Natural killer cell (primary cell): Measurements from ENCODE around the gene AP2B1. TPM values are rescaled to one million over a fixed set of nuclear protein-coding genes. Genes with fewer than 3 reads are reported as not detected.

Experiments
- ATAC-seq, 3 donors: fragments of 150-1000 bp in 2 of 3; fragments of 200-7000 bp in 1 of 3; cut with Tn5 transposase; 1 replicate in 1 of 3; 2 replicates in 2 of 3; pipeline ENCODE4 v1.10.0; 2021; ENCODE audit warnings: mild to moderate bottlenecking in 2 of 3, moderate library complexity in 2 of 3
- DNase-seq, 2 donors: peaks; one replicate each; pipeline versions ENCODE4 v3.0.0 to v3.0.0-alpha.2; 2013 to 2021; ENCODE audit warnings: mixed read lengths in 1 of 2
- H3K27ac ChIP-seq: one replicate; pipeline ENCODE4 v1.5.1; 2013; ENCODE audit warnings: mild to moderate bottlenecking, low read length
- H3K27me3 ChIP-seq: one replicate; pipeline ENCODE4 v1.6.1; 2013; ENCODE audit warnings: low read length; ENCODE audit not compliant: control insufficient read depth, insufficient read depth
- H3K36me3 ChIP-seq: one replicate; pipeline ENCODE4 v1.6.1; 2013; ENCODE audit warnings: low read length; ENCODE audit not compliant: control insufficient read depth, insufficient read depth
- H3K4me1 ChIP-seq: one replicate; pipeline ENCODE4 v1.6.1; 2013; ENCODE audit warnings: low read length; ENCODE audit not compliant: control insufficient read depth, insufficient read depth
- H3K4me3 ChIP-seq: one replicate; pipeline ENCODE4 v1.5.1; 2013; ENCODE audit warnings: low read length
- H3K9me3 ChIP-seq: one replicate; pipeline ENCODE4 v1.6.1; 2013; ENCODE audit warnings: low read length; ENCODE audit not compliant: control insufficient read depth, insufficient read depth
- H3K27ac Mint-ChIP-seq, 2 donors: one replicate each; pipeline ENCODE4 v1.8.0; 2022; ENCODE audit warnings: mild to moderate bottlenecking in 2 of 2, mixed read lengths in 2 of 2, moderate library complexity in 1 of 2
- H3K27me3 Mint-ChIP-seq, 2 donors: one replicate each; pipeline ENCODE4 v1.8.0; 2022; ENCODE audit warnings: low read depth in 2 of 2, mixed read lengths in 2 of 2
- H3K36me3 Mint-ChIP-seq: one replicate; pipeline ENCODE4 v1.8.0; 2022; ENCODE audit warnings: mixed read lengths
- H3K4me1 Mint-ChIP-seq, 2 donors: one replicate each; pipeline ENCODE4 v1.8.0; 2022; ENCODE audit warnings: mixed read lengths in 2 of 2
- H3K4me3 Mint-ChIP-seq: one replicate; pipeline ENCODE4 v1.8.0; 2022; ENCODE audit warnings: mild to moderate bottlenecking, moderate library complexity, mixed read lengths
- H3K9me3 Mint-ChIP-seq, 2 donors: one replicate each; pipeline ENCODE4 v1.8.0; 2022; ENCODE audit warnings: mixed read lengths in 2 of 2
- CTCF ChIP-seq: fragments of 200-600 bp; IDR thresholded peaks from one replicate; pipeline ENCODE4 v1.8.0; 2022; ENCODE audit warnings: antibody characterized with exemption
- WGBS: methylation state at CpG from one replicate; pipeline ENCODE4 v1.1.7; 2013; ENCODE audit warnings: missing lambda C conversion rate; ENCODE audit not compliant: insufficient coverage; 5-methylcytosine and 5-hydroxymethylcytosine counted together
- intact Hi-C: fragments of 100-400 bp; cut with micrococcal nuclease; formaldehyde crosslinking; loops from one replicate; pipeline ENCODE4 v1.14.2; 2022
- total RNA-seq, 4 donors: library from RNA; stranded (reverse); fragments of 120-200 nt in 1 of 4; gene quantifications; one replicate each; pipeline versions ENCODE4 v1.2.3 to v1.2.4, GENCODE V29; 2013 to 2022

AP2B1 gene
- total RNA-seq, 3 donors from 2014 or later (not counting 1 experiment from before 2014, with no cell fraction given), result 111 to 148 (median 139) TPM

DNA sequence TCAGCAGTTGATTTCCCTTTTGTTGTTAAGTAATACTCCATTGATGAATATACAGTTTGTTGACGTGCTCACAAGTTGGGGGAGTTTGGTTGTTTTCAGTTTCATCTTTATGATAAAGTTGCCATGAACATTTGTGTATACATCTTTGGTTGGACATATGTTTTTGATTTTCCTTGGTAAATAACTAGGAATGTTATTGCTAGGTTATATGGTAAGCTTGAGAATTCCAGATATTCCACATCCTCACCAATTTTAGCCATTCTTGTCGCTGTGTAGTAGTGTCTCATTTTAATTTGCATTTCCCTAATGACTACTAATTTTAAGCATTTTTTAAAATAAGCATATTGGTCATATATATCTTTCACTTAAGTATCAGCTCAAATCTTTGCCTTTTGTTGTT, 89.3 kb downstream of the AP2B1 start:
- DNase-seq (no peak), ATAC-seq (no peak)
- Histone ChIP-seq H3K27ac (no peak overlapping the region), H3K4me3 (no peak overlapping the region), H3K36me3 (peaks cover 49% of the 10 kb centered on the region), H3K9me3 (no peaks in the 10 kb centered on the region), H3K27me3 (no peaks in the 10 kb centered on the region), H3K4me1 (no peaks in the 10 kb centered on the region)
- Mint-ChIP-seq H3K27me3 (no peaks in the 10 kb centered on the region), H3K9me3 (no peaks in the 10 kb centered on the region), H3K4me3 (no peak overlapping the region), H3K27ac (peak overlapping the region in 1 of 2 donors; percentile 6), H3K36me3 (peaks cover 5% of the 10 kb centered on the region), H3K4me1 (peaks cover 10% of the 10 kb centered on the region in 2 donors)
- TF ChIP-seq CTCF, result no peak
- intact Hi-C loops, result no loop called here
- WGBS, result 90% methylated on average over 1 of the region's 2 CpGs

DNA sequence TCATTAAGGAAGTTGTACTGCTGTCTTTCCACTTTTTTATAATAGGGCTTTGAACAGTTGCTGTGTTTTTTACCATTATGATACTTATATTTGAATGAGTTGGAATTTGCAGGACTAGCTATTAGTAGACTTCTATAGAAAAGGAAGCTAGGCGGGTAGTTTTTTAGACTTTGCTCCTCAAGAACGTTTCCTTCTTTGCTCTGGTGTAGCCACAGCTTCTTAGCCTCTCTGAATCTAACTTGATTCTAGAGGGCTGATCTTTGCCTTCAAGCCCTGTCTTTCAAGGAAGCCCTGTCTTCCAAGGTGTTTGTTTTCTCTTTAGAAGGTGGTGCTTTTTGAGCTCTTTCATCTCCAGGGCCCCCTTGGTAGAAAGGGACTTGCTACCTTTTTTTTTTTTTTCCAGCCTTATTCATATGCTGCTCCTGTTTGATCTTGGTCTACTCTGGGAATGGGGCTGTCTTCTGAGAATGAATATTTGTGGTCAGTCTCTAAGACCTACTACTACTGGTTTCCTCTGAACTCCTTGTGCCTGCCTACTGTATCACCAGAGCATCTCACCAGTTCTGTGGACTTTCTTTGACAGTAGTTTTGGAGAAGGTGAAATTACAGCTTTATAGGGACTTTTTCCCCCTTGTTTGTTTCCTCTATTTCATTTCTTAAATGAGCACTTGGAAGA, 92.0 kb downstream of the AP2B1 start:
- H3K36me3 ChIP-seq, result peaks cover 49% of the 10 kb centered on the region
- no peak for DNase-seq
- H3K4me1 ChIP-seq, result no peaks in the 10 kb centered on the region
- no peaks in the 10 kb centered on the region for H3K9me3 ChIP-seq
- no peak overlapping the region for H3K4me3 ChIP-seq
- H3K36me3 Mint-ChIP-seq, result peaks cover 11% of the 10 kb centered on the region
- 85% methylated on average over 2 of the region's 2 CpGs for WGBS
- intact Hi-C loops, result no loop called here
- peak overlapping the region; percentile 3 to 17 for H3K27ac Mint-ChIP-seq
- H3K27me3 Mint-ChIP-seq, result no peaks in the 10 kb centered on the region
- H3K27ac ChIP-seq, result no peak overlapping the region
- no peak for TF ChIP-seq CTCF
- no peak for ATAC-seq
- H3K4me1 Mint-ChIP-seq, result peaks cover 10 to 14% of the 10 kb centered on the region in 2 donors
- no peak overlapping the region for H3K4me3 Mint-ChIP-seq
- H3K27me3 ChIP-seq, result no peaks in the 10 kb centered on the region
- no peaks in the 10 kb centered on the region for H3K9me3 Mint-ChIP-seq

DNA sequence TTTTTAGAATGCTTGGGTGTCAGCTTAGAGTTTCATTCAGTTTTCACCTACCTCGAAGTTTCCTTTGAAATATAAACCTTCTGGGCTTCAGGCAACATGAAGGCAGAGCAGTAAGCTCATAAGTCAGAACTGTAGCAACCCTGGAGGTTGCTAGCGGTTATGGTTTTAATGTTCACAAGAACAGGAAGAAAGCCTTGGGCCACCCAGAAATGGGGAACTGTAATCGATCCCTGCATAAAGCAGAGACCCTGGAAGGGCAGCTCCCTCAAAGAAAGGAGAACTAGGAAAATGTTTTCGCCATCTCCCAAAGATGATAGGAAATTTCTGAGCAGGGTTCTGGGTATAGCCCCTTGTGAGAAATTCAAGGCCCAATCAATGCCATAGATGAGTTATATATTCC, 96.5 kb downstream of the AP2B1 start:
- Histone ChIP-seq H3K27me3 (no peaks in the 10 kb centered on the region), H3K4me1 (no peaks in the 10 kb centered on the region), H3K36me3 (peaks cover 66% of the 10 kb centered on the region), H3K9me3 (no peaks in the 10 kb centered on the region), H3K4me3 (no peak overlapping the region), H3K27ac (no peak overlapping the region)
- intact Hi-C loops, result no loop called here
- no peak for DNase-seq
- H3K27me3 Mint-ChIP-seq, result no peaks in the 10 kb centered on the region
- no peak for ATAC-seq
- peaks cover 4 to 14% of the 10 kb centered on the region in 2 donors for H3K4me1 Mint-ChIP-seq
- 70% methylated on average over 4 of the region's 4 CpGs for WGBS
- no peak overlapping the region for H3K4me3 Mint-ChIP-seq
- no peaks in the 10 kb centered on the region for H3K9me3 Mint-ChIP-seq
- TF ChIP-seq CTCF, result no peak
- H3K27ac Mint-ChIP-seq, result no peak overlapping the region
- peaks cover 13% of the 10 kb centered on the region for H3K36me3 Mint-ChIP-seq
